K562 (cell line): ENCODE results near the gene CUX1. TPM values are rescaled to one million over a fixed set of nuclear protein-coding genes. Genes with fewer than 3 reads are reported as not detected.
A peak's percentile ranks its signal among the peaks of the same experiment; 100 is the strongest.

Source experiments
- ESRRA ChIP-seq: fragments of 450-650 bp; IDR thresholded peaks from 2 replicates; pipeline ENCODE4 v1.6.1; 2014; ENCODE audit warnings: low read depth, mild to moderate bottlenecking, moderate library complexity, borderline replicate concordance
- MGA ChIP-seq: fragments of 450-650 bp; IDR thresholded peaks from 2 replicates; pipeline ENCODE4 v1.6.1; 2016; ENCODE audit warnings: mild to moderate bottlenecking, moderate library complexity
- NUFIP1 ChIP-seq: fragments of 450-650 bp; IDR thresholded peaks from 2 replicates; pipeline ENCODE4 v1.6.1; 2018; ENCODE audit not compliant: partially characterized antibody
- ZHX1 ChIP-seq: fragments of 150-350 bp; conservative IDR thresholded peaks from 2 replicates; pipeline ENCODE4 v1.6.1; 2014; ENCODE audit warnings: low read length
- ZNF609 ChIP-seq: sonication (generic); formaldehyde crosslinking; IDR thresholded peaks from 2 replicates; pipeline ENCODE4 v1.8.1; 2023; ENCODE audit warnings: missing genetic modification reagents, mild to moderate bottlenecking, borderline replicate concordance
- polyA plus RNA-seq, 8 experiments: library from polyadenylated mRNA; depleted of rRNA in 4 of 8; stranded (reverse) in 5 of 8; unstranded in 3 of 8; fragments of >200 nt; fragmentation: Nextera tagmentation in 2 of 8; fragmentation: Illumina TruSeq in 1 of 8; extraction: Ambion mirVana in 2 of 8; extraction: Trizol in 1 of 8; gene quantifications; 2 replicates each; pipeline versions ENCODE4 v1.2.1 to v1.2.3, GENCODE V29; 2011 to 2014; ENCODE audit warnings: inconsistent platforms in 1 of 8, missing spikeins in 1 of 8
- total RNA-seq, 7 experiments: library from RNA; depleted of rRNA in 6 of 7; stranded (reverse); fragments of >200 nt in 6 of 7; fragmentation: Illumina TruSeq in 2 of 7; extraction: Trizol in 2 of 7; gene quantifications; 2 replicates each; pipeline versions ENCODE4 v1.2.1 to v1.2.3, GENCODE V29; 2011 to 2021; ENCODE audit warnings: low replicate concordance in 1 of 7

CUX1 gene
- total and polyA plus RNA-seq, 9 of the 15 experiments (the other 6 are each of a cell fraction or from before 2014, with no cell fraction given), result 3.6 to 55.3 (median 25.2) TPM

GRCh38 chr7:101814081-101814990, 3.1 kb upstream of the CUX1 start (continued):
- TF ChIP-seq ZNF609 (CRISPR knock-in tag) (no peak), MGA (peak; percentile 66), NUFIP1 (no peak), ESRRA (peak; percentile 63), ZHX1 (0 out of 2 replicates have a peak, but pooled peaks have one; percentile 19)
